HEK293T (cell line): ENCODE measurements around the gene TIAM1.

Experiments
- BHLHE40 ChIP-seq: fragments of 450-650 bp; IDR thresholded peaks from 2 replicates; pipeline ENCODE4 v1.6.1; 2016; ENCODE audit warnings: mild to moderate bottlenecking, moderate library complexity, borderline replicate concordance
- ELF4 ChIP-seq: fragments of 450-650 bp; IDR thresholded peaks from 2 replicates; pipeline ENCODE4 v1.6.1; 2017; ENCODE audit warnings: antibody characterized with exemption
- FOXM1 ChIP-seq: fragments of 450-650 bp; IDR thresholded peaks from 2 replicates; pipeline ENCODE4 v1.6.1; 2017; ENCODE audit warnings: mild to moderate bottlenecking, borderline replicate concordance
- HDGF ChIP-seq: fragments of 450-650 bp; IDR thresholded peaks from 2 replicates; pipeline ENCODE4 v1.6.1; 2017; ENCODE audit warnings: antibody characterized with exemption, borderline replicate concordance
- NFRKB ChIP-seq: fragments of 450-650 bp; IDR thresholded peaks from 2 replicates; pipeline ENCODE4 v1.6.1; 2016; ENCODE audit warnings: mild to moderate bottlenecking, moderate library complexity
- SP1 ChIP-seq: fragments of 450-650 bp; IDR thresholded peaks from 2 replicates; pipeline ENCODE4 v1.6.1; 2017
- SUZ12 ChIP-seq: fragments of 450-650 bp; IDR thresholded peaks from 2 replicates; pipeline ENCODE4 v1.6.1; 2016; ENCODE audit warnings: mild to moderate bottlenecking
- TARDBP ChIP-seq: fragments of 450-650 bp; IDR thresholded peaks from 2 replicates; pipeline ENCODE4 v1.6.1; 2016
- ZNF384 ChIP-seq: fragments of 450-650 bp; IDR thresholded peaks from 2 replicates; pipeline ENCODE4 v1.6.1; 2016
- TF ChIP-seq, protein P1 (sequence below): fragments of 450-650 bp; IDR thresholded peaks from 2 replicates; pipeline ENCODE4 v1.6.1; 2016

DNA sequence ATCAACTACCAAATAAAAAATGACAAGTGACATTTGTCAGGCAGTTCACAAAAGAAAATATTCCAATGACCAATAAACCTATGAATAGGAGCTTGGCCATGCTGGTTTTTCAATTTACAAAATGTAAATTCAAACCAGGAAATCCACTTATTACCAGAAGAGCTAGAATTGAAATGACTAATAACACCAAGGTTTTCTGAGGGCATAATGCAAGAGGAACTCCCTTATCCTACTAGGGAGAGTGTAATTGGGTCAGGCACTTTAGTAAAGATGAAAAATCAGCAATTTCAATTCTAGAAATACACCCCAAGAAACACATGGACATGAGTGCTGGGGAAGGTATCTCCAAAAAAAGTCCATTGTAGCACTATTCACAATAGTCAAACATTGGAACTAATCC lies 16.7 kb upstream of the TIAM1 start:
- TF ChIP-seq BHLHE40: no peak
- TF ChIP-seq SUZ12: no peak
- TF ChIP-seq SP1: no peak
- no peak for TF ChIP-seq TARDBP
- no peak for TF ChIP-seq ELF4
- no peak for TF ChIP-seq FOXM1
- no peak for TF ChIP-seq HDGF
- no peak for TF ChIP-seq ZNF384
- TF ChIP-seq, protein P1, sequence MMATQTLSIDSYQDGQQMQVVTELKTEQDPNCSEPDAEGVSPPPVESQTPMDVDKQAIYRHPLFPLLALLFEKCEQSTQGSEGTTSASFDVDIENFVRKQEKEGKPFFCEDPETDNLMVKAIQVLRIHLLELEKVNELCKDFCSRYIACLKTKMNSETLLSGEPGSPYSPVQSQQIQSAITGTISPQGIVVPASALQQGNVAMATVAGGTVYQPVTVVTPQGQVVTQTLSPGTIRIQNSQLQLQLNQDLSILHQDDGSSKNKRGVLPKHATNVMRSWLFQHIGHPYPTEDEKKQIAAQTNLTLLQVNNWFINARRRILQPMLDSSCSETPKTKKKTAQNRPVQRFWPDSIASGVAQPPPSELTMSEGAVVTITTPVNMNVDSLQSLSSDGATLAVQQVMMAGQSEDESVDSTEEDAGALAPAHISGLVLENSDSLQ: no peak
- no peak for TF ChIP-seq NFRKB
